A549 (cell line): ENCODE measurements around the gene PRF1.

Experiments used
- FOSL2 ChIP-seq, 2 experiments: fragments of 450-650 bp in 1 of 2; fragments of >200 bp in 1 of 2; sonication (Bioruptor Twin) in 1 of 2; formaldehyde crosslinking; IDR thresholded peaks; 2 replicates each; pipeline versions ENCODE4 v1.5.0 to v1.6.1; 2016 to 2020; ENCODE audit warnings: mild to moderate bottlenecking in 1 of 2, moderate library complexity in 1 of 2
- HMGXB4 ChIP-seq: fragments of 250-450 bp; sonication (Bioruptor Pico); IDR thresholded peaks from 2 replicates; pipeline ENCODE4 v1.5.0; 2021; ENCODE audit warnings: mild to moderate bottlenecking, moderate library complexity, borderline replicate concordance
- KDM1A ChIP-seq: fragments of 200-600 bp; sonication (generic); IDR thresholded peaks from 2 replicates; pipeline ENCODE4 v1.6.1; 2016; ENCODE audit warnings: low read depth, mild to moderate bottlenecking
- NFE2L2 ChIP-seq: fragments of 150-350 bp; conservative IDR thresholded peaks from 2 replicates; pipeline ENCODE4 v1.6.1; 2014; ENCODE audit warnings: low read length
- RCOR1 ChIP-seq: fragments of 150-350 bp; IDR thresholded peaks from 2 replicates; pipeline ENCODE4 v1.6.1; 2014; ENCODE audit warnings: antibody characterized with exemption, low read length, low read depth
- USF2 ChIP-seq: fragments of 450-650 bp; IDR thresholded peaks from 2 replicates; pipeline ENCODE4 v1.6.1; 2014; ENCODE audit warnings: antibody characterized with exemption

GRCh38 chr10:70605161-70605560 is 2.6 kb upstream of the PRF1 start:
- TF ChIP-seq HMGXB4 (CRISPR knock-in tag) (no peak), NFE2L2 (no peak), RCOR1 (no peak), KDM1A (no peak), USF2 (no peak), FOSL2 (IDR thresholded peaks at IDR 0.05) (no peak), FOSL2 (CRISPR knock-in tag; IDR thresholded peaks at IDR 0.05) (no peak)
